Inferior parietal cortex (tissue), 1 donor: ENCODE measurements around the gene GPR42.
A peak's percentile ranks its signal among the peaks of the same experiment; 100 is the strongest.
"Not testable (repeated sequence)": the region's sequence is repeated elsewhere in the genome, so short reads cannot be mapped to it uniquely, and the experiment has no call there.

Experiments
- DNase-seq: peaks from one replicate; pipeline ENCODE4 v3.0.0-alpha.2; 2016; ENCODE audit errors: extremely low spot score

The GPR42 gene

DNA sequence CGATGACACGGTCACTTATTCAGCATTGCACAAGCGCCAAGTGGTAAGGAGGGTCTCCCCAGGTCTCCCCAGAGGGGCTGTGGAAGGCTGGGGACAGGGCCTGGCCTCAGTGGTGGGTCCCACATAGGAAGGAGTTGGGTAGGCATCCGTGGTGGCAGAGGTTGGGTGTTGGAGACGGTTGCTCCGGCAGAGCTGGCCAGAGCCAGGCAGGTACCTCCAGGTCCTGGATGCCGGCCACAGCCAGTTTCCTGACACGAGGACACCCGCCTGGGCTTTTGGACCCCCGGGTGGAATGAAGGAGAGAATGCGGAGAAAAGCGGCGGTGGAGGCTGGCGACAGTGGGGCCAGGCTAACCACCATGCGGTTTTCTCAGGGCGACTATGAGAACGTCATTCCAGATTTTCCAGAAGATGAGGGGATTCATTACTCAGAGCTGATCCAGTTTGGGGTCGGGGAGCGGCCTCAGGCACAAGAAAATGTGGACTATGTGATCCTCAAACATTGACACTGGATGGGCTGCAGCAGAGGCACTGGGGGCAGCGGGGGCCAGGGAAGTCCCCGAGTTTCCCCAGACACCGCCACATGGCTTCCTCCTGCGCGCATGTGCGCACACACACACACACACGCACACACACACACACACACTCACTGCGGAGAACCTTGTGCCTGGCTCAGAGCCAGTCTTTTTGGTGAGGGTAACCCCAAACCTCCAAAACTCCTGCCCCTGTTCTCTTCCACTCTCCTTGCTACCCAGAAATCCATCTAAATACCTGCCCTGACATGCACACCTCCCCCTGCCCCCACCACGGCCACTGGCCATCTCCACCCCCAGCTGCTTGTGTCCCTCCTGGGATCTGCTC lies 24.4 kb upstream of the GPR42 start:
- DNase-seq = no peak

DNA sequence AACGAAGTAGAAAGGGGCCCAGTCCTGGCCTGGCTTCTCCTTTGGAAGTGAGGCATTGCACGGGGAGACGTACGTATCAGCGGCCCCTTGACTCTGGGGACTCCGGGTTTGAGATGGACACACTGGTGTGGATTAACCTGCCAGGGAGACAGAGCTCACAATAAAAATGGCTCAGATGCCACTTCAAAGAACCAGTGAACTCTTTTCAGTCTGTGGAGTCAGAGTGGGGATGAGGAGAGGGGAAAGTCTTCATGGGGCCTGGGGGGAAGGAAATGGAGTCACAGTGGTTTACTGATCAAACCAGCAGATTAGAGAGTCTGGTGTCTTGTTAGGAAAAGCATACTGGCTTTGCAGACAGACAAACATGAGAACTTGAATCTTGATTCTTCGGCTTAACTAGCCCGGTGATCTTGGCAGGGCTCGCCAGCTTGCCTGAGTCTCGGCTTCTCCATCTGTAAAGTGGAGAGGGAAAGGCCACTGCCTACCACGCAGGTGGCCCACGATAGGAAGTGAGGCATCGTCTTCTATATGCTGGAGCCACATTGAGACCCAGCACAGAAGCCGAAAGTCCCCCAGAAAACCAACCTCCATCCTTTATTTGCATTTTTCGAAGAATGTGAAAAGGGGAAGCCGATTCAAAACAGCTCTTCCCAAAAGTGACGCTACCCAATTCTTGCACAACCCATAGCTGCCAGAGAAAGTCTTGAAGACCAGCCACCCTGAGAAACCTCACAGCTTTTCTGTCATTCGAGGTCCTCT lies 23.5 kb upstream of the GPR42 start, which contains the start of gene FFAR1:
Gene FFAR1 (plus strand): TSS at position 732 of the 759 bp plus-strand sequence. CDS start 3,650 bp downstream, outside the sequence.
- peak; percentile 8 for DNase-seq

DNA sequence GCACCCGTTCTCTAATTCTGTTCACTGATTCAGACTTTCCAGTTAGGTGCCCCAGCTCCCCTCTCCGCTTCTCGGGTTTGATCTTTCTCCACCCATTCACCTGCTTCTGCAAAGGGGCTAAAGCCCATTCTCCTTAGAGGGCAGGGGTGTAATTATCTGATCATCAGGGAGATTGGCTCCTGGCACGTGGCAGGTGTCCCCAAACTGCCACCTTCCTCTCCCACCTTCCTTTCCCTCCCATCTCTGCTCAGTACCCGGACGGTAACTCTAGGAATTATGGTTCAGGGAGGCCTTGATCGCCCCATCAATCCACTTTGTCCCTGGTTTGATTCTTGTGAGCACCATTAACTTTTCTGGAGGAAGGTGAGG lies 23.0 kb upstream of the GPR42 start:
- no peak for DNase-seq

DNA sequence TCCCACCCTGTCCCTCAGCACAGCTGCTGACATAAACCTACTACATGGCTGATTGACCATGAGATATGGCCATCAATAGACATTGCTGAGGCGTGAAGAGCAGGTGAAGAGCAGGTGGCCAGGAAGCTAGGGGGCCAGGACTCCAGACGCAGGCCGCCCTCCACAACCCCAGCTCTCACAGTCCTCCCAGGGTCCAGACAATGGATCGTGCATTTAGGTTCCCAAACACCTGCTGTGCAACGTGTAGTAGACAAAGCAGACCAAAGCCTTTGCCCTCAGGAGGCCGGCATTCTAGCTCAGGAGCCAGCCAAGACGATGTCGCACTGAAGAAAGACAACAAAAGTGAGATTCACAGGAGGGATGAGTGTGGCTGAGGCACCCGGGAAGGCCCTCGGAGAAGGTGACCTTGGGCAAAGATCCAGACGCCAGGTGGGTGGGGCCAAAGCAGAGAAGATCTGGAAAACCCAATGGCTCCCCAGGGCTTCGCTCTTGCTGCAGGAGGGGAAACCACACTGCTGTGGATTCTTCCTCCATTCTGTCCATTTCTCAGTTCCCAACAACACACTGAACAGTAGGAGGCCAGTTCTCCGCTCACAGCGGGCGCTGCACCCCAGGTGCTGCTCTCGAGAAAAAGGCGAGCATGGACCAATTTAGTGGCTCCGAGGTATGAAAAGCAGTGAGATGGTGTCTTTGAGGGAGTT lies 21.8 kb upstream of the GPR42 start:
- no peak for DNase-seq

DNA sequence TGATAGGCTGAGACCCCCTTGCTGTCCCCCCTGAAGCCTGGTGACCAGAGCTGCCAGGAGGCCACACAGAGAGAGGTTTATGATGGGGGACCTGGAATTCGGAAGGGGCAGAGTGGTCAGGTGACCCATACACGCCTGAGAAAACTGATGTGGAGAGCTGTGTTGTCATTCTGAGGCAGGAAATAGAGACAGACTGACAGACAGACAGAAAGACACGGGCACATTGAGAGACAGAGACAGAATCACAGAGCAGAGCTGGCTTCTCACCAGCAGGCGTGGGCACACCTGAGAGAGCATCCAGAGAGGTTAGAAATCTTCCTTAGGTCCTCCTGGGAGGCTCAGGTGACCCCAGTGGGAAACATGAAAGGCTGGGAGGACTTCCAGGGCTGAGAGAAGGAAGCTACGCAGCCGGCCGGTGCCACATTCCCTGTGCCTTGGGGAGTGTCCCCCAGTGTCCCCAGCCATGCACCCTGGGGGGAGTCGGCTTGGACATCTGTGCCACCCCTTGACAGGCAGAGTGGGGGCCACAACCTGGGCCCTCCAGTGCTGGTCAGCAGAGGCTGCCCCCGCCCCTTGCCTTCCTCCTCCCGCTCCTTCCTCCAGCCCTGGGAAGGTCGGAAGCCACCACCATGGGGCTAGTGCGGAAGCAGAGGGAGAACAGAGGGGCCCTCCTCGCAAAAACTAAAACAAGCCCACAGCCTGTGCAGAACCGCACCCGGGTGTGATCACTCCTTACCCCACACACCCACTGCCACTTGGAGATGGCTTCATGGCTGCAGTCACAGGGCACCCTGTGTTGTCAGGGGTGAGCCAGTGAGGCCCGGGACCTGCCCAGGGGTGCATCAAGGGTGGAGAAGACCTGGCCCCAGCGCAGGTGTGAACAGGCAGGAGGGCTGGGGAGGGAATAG lies 21.0 kb upstream of the GPR42 start:
- no peak for DNase-seq

DNA sequence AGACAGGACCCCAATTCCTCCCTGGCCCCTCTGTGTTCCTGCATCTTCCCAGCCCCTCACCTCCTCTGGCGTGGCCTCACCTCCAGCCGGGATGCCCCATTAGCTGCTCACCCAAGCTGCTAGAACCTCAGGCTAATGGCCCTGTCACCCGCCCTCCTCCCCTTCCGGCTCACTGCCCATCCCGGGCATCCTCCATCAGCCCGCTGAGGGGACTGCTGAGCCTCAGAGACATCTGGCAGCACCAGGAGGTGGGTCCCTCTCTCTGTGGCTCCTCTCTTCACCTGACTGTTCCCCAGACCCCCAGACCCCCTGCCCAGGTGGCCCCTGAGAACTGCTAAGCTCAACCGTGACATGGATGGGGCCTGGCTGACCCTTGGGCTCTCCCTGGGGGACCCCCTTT lies 20.3 kb upstream of the GPR42 start:
- no peak for DNase-seq

DNA sequence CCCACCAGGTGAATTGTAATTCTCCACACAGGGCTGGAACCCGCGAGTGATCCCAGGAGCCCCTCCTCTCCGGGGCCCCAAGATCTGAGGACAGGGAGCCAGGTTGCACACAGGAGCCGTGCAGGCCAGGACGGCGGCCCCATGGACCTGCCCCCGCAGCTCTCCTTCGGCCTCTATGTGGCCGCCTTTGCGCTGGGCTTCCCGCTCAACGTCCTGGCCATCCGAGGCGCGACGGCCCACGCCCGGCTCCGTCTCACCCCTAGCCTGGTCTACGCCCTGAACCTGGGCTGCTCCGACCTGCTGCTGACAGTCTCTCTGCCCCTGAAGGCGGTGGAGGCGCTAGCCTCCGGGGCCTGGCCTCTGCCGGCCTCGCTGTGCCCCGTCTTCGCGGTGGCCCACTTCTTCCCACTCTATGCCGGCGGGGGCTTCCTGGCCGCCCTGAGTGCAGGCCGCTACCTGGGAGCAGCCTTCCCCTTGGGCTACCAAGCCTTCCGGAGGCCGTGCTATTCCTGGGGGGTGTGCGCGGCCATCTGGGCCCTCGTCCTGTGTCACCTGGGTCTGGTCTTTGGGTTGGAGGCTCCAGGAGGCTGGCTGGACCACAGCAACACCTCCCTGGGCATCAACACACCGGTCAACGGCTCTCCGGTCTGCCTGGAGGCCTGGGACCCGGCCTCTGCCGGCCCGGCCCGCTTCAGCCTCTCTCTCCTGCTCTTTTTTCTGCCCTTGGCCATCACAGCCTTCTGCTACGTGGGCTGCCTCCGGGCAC lies 19.3 kb upstream of the GPR42 start:
- DNase-seq = no peak

DNA sequence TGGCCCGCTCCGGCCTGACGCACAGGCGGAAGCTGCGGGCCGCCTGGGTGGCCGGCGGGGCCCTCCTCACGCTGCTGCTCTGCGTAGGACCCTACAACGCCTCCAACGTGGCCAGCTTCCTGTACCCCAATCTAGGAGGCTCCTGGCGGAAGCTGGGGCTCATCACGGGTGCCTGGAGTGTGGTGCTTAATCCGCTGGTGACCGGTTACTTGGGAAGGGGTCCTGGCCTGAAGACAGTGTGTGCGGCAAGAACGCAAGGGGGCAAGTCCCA lies 18.8 kb upstream of the GPR42 start:
- DNase-seq = no peak

DNA sequence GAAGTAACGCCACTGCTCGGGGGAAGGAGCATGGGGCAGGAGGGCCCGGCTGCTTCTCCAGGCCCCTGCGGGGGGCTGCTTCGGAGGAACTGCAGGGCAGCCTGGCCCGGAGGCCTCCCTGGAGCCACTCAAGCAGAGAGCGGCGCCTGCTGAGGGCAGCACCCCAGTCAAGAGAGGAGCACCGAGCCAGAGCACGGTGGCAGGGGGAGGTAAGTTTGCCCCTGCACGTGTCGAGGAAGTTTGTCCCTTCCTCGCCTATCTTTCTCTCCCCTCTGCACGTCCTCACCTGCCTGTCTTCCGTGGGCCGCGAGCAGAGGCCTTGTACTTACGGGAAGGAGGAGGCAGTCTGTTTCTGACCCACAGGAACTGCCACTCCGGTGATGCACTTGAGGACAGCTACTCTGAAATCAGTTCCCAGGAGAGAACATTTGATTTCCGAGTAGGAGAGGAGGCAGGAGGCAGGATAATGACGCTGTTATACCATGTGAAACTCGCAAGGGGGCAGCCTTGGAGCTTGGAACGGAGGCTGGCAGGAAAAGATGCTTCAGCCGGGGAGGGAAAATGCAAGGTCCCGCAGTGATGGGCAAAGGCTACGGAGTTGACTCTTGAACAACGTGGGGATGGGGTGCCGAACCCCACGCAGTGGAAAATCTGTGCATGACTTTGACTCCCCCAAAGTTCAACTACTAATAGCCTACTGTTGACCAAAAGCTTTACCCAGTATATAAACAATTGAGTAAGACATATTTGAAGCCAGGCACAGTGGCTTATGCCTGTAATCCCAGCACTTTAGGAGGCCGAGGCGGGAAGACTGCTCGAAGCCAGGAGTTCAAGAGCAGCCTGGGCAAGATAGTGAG lies 18.2 kb upstream of the GPR42 start:
- DNase-seq = peak; percentile 84

DNA sequence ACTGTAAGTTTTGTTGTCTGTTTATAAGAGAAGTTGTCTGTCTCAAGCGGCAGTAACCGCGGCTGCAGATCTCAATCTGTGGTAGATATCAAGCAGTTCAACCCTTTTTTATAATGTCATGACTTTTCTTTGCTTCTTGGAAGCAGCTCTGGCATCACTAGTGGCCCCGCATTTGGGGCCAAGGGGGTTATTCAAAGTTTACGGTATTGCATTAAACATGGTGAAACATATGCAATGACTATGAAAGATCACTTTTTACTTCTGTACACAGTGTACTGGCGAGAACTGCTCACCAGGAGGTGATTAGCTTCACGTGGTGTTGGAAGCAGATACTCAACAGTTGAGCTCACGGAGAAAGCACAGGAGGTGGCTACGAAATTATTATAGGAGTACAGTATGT lies 17.2 kb upstream of the GPR42 start:
- DNase-seq = no peak

DNA sequence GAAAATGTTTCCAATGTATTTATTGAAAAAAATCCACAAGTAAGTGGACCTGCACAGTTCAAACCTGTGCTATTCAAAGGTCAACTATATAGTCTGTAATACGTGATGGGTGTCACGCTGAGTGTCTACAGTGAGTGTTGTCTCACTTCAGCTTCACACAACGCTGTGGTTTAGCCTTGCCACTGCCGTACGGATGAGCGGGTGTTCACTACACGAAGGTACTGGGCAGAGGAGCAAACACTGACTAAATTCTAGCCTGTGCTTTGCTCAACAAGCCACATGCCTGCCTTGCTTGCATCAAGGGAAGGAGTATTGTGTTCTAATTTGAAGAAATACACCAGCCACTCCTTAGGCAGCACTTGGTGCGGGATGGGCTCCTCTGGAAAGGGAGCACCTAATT lies 16.0 kb upstream of the GPR42 start:
- no peak for DNase-seq

DNA sequence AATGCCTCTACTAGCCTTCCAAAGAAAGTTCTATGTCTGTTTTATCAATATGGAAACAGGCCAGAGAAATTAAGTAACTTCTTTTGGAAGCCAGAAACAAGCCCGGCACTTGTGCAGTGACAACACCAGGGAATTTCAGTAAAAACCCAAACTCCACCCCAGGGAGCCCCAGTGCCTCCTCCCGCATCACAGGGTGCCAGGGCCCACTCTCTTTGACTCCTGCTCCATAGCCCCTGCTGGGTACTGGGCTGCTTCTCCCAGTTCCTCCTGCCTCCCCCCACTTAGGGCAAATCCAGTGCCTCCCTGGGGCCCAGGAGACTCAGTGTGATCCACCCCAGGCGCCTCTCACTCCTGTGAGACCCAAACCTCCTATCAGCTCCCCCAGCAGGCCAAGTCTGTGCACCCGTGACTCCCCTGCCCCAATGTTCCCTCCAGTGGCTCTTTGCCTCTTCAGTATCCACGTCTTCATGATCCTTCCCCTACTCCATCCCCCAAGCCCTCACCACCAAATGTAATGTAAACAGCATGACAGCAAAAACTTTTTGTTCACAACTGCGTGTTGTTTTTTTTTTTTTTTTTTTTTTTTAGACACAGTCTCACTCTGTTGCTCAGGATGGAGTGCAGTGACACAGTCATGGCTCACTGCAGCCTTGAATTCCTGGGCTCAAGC lies 14.9 kb upstream of the GPR42 start:
- no peak for DNase-seq

DNA sequence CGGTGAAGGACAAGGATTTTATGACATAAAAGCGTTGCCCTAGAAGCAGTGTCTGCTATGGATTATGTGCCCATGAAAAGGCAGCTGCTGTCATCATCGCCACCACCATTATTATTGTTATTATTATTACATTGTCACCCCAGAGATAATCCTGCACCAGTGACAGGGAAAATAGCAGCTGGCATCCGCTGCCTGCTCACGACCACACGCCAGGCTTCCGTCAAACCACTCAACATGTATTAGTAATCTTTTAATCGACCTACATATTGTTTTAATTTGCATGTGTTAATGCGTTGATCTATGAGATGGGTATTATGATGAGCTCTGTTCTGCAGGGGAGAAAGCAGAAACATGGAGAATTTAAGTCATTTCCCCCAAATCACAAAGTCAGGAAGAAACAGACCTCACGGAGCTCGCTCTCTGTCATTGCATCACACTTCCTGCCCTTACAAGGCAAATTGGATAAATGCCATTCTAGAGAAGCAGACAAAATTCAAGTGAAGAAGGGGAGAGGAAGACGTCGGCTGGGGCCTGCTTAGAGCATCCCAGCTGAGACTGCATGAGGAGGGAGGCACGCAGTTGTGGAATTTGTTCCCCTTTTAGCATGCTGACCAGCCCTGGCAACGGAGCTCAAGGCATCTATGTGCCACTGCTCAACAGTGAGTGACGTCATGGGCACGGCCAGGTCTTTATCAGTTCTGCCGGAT lies 12.8 kb upstream of the GPR42 start, which contains the start of gene FFAR3:
Gene FFAR3 (plus strand): TSS at position 594 of the 707 bp plus-strand sequence. CDS start 431 bp downstream, outside the sequence.
- no peak for DNase-seq

DNA sequence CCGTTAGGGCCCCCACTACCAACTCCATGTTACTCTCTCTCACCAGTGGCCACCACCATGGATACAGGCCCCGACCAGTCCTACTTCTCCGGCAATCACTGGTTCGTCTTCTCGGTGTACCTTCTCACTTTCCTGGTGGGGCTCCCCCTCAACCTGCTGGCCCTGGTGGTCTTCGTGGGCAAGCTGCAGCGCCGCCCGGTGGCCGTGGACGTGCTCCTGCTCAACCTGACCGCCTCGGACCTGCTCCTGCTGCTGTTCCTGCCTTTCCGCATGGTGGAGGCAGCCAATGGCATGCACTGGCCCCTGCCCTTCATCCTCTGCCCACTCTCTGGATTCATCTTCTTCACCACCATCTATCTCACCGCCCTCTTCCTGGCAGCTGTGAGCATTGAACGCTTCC lies 12.0 kb upstream of the GPR42 start:
- not testable (repeated sequence) for DNase-seq

DNA sequence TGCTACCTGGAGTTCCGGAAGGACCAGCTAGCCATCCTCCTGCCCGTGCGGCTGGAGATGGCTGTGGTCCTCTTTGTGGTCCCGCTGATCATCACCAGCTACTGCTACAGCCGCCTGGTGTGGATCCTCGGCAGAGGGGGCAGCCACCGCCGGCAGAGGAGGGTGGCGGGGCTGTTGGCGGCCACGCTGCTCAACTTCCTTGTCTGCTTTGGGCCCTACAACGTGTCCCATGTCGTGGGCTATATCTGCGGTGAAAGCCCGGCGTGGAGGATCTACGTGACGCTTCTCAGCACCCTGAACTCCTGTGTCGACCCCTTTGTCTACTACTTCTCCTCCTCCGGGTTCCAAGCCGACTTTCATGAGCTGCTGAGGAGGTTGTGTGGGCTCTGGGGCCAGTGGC lies 11.5 kb upstream of the GPR42 start:
- DNase-seq = not testable (repeated sequence)

DNA sequence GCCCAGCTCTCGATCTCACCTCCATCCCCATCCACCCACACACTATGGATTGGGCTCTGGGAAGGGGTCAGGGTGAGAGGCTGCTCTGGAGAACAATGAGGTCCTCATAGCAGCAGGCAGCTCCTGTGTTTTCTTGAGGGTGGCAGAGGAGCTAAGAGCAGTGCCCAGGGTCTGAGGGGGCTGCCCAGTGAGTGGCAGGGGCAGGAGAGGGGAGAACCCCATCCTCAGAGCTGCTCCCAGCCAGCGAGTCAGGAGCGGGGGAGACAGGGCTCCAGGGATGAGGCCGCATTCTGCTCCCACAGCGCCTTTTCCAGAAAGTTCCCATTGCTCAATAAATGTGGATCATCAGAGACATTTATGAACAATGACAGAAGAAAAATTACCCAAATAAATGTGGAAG lies 10.8 kb upstream of the GPR42 start:
- not testable (repeated sequence) for DNase-seq

DNA sequence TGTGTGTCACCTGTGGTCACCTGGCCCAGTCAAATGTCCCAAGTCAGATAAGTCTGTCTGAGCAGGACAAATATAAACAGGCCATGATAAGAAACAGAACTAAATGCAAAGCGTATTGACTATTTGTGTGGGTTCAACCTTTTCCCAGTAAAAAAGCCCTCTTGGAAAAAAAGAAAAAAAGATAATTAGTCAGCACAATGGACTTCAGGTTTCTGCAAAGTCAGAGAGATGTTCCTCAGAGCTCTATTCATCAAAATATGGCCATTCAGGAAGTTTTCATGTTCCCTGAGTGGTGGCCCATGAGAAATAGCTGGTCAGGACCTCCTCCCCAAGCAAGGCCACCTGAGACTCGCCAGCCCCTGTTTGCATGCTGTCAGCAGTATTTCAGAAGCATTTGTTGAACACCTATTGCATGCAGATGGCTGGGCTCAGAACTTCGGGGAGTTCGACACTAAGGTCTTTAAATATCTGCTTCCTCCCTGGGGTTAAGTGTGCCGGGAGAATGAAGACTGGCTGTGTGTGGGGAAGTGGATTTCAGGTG lies 9.9 kb upstream of the GPR42 start:
- DNase-seq = no peak

DNA sequence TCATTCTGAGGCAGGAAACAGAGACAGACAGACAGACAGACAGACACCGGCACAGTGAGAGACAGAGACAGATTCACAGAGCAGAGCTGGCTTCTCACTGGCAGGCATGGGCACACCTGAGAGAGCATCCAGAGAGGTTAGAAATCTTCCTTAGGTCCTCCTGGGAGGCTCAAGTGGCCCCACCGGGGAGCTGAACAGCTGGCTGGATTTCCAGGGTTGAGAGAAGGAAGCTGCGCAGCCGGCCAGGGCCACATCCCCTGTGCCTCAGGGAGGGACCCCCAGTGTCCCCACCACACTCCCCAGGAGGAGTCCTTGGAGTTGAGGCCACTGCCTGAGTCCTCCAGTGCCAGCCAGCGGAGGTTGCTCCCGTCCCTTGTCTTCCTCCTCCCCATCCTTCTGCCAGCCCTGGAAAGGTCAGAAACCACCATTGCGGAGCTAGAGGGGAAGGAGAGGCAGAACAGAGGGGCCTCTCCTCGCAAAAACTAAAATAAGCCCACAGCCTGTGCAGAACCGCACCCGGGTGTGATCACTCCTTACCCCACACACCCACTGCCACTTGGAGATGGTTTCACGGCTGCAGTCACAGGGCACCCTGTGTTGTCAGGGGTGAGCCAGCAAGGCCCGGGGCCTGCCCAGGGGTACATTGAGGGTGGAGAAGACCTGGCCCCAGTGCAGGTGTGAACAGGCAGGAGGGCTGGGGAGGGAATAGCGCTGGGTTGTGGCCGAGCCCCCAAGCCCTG lies 8.4 kb upstream of the GPR42 start:
- DNase-seq = no peak
